Measurements from ENCODE around the gene RGMA.
"Not testable (repeated sequence)": the region's sequence is repeated elsewhere in the genome, so short reads cannot be mapped to it uniquely, and the experiment has no call there.

The RGMA gene

GRCh38 chr15:93046721-93047120, 42.3 kb downstream of the RGMA start:
- no peak for DNase-seq

DNA sequence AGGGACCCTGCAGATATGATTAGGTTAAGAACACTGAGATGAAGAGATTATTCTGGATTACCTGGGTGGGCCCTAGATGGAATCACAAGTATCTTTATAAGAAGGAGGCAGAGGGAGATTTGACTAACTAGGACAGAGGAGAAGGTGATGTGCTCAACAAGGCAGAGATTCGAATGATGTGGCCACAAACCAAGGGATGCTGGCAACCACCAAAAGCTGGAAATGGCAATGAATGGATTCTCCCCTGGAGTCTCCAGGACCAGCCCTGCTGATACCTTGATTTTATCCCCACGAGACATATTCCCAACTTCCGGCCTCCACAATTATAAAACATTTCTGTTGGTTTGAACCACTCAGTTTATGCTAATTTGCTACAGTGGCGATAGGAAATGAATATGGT, 42.9 kb downstream of the RGMA start:
- DNase-seq, result no peak

DNA sequence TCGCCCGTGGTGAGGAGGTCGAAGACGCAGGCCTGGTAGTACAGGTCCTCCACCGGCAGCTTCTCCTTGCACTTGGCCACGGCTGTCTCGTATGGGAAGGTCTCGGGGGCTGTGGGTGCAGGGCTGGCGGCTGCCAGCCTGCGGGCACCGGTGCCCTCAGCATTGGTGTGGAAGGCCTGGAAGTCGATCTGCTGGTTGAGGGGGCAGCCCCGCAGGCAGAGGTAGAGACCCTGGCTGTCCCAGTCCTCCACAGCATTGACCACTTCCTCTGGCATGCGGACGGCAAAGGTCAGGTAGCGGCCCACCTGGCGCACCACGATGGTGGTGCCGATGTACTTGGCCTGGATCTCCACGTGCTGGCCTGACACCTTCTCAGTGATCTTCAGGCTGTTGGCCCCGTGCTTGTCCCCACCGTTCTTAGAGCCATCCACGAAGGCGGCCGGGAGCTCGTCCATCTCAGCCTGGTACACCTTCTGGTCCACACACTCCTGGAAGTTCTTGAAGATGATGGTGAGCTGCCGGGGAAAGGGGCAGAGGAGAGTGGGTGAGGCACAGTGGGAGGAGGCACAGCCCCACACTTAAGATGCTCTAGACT, 43.7 kb downstream of the RGMA start:
- DNase-seq, result no peak

GRCh38 chr15:93044301-93045190, 44.5 kb downstream of the RGMA start:
- DNase-seq, result no peak

GRCh38 chr15:93043621-93044300, 45.2 kb downstream of the RGMA start:
- no peak for DNase-seq

DNA sequence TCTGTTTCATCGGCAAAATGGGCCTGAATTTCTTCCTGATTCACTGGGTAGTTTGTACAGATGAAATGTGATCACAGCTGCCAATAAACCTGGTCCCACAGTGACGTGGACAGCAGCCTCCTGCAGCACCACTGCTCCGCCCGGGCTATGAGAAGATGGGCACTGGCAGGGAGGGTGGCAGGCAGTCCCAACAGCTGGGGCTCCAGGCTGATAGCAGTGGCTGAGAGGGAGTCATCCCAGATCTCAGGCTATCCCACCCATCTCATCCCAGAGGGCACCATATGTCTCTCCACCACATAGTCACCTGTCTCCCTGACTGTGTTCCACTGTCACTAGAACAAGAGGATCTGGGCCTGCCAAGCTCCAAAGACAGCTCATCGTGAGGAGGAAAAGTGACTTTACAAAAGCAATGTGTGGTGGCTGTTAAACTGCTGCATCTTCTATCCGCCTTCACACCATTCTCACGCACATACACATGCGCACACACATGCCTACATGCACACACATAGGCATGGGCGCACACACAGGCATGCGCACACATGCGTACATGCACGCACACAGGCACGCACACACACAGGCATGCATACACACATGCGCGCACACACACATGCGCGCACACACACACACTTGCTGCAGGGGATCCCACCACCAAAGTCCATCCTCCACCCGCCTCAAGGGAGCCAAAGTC, 46.2 kb downstream of the RGMA start:
- no peak for DNase-seq

DNA sequence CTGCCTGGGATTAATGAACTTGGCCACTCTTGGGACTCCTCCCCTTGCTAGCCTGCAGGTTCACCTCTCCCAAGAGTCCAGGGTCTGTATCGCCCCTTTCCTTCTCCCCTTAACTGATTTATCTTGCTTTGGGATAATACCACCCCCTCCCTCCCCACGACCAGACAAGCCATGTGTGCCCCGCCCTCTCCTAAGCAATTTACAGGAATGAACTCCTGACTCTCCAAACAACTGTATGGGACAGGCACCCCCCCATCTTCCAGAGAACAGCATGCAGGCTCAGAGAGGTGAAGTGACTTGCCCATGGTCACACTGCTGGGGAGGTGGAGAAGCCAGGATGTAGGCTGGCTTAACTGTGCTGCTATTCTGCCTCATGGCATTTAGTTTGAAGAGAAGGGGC, 46.8 kb downstream of the RGMA start:
- no peak for DNase-seq

- no peak for DNase-seq
Measured at GRCh38 chr15:93041159-93041547, 47.9 kb downstream of the RGMA start.

GRCh38 chr15:93040288-93041158, 48.5 kb downstream of the RGMA start:
- DNase-seq, result no peak

GRCh38 chr15:93039562-93040287, 49.3 kb downstream of the RGMA start:
- not testable (repeated sequence) for DNase-seq

- no peak for DNase-seq
Measured at GRCh38 chr15:93037820-93038705, 50.9 kb downstream of the RGMA start.

DNA sequence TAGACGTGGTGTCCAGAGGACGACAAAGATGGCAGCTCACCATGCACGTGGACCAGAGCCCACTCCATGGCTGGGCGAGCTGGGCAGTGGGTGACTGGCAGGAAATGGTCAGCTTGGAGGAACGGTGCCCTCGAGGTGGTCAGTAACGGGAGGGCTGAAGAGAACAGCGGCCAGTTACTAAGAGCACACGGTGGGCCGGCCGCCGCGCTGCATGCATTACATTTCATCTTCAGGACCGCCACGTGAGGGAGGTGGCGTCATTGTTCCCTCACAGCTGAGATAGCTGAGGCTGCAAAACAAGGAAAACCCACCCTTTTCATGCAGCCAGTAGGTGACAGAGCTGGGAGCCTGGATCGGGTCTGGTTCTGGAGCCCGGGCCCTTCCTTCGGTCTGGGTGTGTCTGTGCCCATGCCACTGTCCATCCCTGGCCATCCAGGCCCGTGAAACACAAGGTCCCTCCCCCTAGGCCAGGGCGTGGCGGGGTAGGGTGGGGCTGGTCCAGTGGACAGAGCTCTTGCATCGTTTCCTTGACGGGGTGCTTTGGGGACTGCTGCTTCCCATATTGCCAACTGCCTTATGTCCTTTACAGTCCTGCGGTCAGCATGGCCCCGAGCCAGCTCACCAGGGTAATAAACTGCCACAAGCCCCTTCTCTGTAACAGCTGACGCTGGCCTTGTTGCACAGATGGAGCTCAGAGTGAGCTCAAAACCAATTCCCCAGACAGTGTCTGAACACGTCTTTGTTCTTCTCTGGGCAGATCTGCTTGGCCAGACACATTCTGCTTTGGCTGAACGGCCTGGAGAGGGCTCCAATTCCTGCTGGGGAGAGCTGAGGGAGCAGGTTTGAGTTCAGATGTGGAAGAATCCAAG, 51.8 kb downstream of the RGMA start:
- DNase-seq, result no peak

DNA sequence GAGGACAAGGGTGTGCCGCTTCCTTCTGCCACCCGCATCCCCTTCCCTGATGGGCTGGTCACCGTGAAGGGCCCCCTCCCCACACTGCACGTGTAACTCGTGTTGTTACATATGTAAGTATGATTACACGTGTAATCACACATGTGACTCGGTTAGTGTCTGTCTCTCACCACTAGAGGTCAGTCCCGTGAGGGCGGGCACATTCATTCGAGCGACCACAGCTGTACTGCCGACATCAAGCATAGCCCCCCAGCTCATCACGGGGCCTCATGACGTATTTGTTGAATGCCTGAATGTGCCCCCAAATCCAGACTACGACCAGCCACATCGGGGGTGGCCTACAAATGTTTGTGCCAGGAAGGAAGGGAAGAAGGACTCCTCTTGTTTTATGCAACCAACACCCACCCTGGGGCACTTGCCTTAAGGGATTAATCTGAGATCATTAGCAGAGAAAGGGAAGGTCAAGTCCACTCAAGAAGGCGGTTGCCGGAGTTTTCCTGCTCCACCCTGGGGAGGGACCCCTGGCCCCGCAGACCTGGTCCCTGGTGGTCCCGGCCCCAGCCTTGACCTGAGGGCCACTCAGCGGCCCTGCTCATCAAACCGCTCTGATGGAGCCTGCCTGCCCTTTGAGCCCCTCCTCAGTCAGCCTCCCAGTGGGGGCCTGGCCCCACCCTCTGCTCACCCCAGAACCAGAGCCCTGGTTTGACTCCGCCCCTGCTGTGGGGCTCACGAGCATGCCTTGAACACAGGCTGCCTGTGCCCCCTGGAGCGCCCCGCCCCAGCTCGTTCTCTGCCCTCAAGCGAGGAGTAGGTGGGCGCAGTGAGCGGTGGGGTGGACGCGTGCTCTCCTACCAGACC, 52.8 kb downstream of the RGMA start:
- no peak for DNase-seq

- DNase-seq, result no peak
Measured at GRCh38 chr15:93035092-93035915, 53.7 kb downstream of the RGMA start.

DNA sequence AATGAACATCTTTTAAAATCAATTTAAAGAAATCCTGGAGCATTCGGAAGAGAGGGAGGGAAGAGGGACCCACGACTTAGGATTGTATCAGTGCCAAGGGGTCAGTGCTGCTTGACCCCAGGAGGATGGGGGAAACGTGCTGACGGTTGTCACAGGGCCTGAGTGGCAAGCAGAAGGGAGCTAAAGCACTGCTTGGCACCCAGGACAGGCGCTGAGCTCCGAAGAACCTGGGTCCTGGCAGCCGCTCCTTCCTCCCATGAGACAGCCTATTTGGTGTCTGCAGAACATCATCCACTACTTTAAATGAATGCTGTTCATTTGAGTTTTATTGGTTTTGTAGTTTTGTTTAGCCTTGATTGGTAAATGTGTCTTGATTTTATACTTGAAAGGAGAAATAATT, 54.5 kb downstream of the RGMA start:
- DNase-seq, result no peak

DNA sequence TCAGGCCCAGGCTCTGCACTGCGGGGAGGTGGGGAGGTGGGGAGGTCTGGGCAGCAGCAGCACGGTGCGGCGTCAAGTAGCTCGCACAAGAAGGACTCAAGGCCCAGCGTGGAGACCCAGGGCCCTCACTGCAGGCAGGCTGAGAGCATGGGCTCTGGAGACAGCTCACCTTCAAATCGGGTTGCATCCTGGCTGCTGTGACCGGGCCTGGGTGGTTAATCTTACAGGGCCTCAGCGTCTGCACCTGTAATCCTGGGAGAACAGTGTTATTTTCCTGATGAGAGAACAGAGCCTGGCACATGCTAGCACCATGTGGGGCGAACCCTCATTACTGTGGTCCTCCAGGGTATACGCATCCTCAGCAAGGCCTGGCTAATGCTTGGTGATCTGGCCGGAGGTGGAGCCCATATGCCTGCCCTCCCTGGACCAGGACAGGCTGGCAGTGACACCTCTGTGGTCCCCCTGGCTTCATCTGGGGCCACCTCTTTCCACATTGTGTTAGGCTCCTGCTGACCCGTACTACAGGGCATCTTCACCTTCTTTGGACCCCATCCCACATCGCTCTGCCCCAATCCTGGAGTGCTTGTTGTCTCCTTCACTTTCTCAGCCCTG, 55.5 kb downstream of the RGMA start:
- DNase-seq, result no peak

All from amniotic stem cell (primary cell).